Measurements from ENCODE around the gene GRK2. TPM values are rescaled to one million over a fixed set of nuclear protein-coding genes. Genes with fewer than 3 reads are reported as not detected.
A peak's percentile ranks its signal among the peaks of the same experiment; 100 is the strongest.

GRK2 gene
- total RNA-seq, 1 donor from 2014 or later, result 56.8 TPM

DNA sequence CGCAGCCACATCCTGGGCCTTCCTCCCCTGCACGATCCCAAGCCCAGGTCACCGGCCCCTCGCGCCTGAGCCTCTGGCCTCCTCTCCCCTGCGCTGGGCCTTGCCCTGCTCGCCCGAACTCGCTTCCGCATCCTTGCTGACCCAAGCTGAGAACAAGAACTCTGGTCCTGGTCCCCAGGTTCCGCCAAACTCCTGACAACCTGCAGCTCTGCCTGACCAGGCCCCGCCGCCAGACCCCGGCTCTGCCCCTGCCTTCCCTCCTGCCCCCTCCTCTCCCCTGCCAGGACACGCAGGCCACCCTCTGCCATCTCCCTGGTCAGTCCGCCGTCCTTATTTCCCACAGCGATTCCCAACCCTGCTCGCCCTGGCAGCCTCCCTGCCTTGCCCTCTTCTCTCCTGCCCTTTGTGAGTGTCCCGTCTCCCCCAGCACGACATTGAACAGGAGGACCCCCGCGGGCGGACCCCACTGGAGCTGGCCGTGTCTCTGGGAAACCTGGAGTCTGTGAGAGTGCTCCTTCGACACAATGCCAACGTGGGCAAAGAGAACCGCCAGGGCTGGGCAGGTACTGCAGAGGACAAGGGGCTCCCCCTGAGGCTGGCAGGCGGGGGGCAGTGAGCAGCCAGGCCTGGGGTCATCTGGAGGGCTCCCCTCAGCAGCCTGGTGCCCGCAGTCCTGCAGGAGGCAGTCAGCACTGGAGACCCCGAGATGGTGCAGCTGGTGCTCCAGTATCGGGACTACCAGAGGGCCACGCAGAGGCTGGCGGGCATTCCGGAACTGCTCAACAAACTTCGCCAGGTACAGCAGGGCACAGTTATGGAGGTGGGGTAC lies 23.6 kb downstream of the GRK2 start:
- intact Hi-C loops (cut with micrococcal nuclease), result no loop called here
- DNase-seq (peak; percentile 54), ATAC-seq (peak; percentile 5)

- intact Hi-C loops (cut with micrococcal nuclease), result no loop called here
- DNase-seq (peak; percentile 65), ATAC-seq (no peak)
Measured at GRCh38 chr11:67290801-67291200, 24.5 kb downstream of the GRK2 start.

DNA sequence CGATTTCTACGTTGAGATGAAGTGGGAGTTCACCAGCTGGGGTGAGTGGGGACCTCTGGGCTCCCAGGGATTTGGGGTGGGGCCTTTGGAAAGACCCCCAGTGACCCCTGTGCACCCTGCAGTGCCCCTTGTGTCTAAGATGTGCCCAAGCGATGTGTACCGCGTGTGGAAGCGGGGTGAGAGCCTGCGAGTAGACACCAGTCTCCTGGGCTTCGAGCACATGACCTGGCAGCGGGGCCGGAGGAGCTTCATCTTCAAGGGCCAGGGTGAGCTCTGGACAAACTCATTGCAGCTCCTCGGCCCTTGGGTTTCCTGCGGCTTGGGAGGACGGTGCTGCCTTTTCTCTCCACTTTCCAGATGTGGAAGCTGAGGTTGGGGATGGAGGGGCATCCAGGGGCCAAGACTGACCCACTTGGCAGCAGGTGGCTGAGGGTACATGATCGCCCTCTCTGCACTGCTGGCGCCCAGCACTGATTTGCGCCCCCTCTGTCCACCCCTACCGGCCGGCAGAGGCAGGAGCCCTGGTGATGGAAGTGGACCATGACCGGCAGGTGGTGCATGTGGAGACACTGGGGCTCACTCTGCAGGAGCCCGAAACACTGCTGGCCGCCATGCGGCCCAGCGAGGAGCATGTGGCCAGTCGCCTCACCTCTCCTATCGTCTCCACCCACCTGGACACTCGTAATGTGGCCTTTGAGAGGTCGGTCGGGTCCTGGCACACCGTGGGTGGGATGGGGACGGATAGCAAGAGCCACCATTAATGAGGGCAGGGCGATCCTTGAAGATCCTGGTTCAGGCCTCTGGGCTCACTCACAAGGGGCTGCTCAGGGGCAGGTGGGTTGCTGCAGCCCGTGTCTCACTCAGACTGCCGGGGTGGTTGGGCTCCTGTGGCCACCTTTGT lies 25.5 kb downstream of the GRK2 start:
- ATAC-seq (no peak), DNase-seq (peak; percentile 31)
- intact Hi-C loops (cut with micrococcal nuclease), result no loop called here

DNA sequence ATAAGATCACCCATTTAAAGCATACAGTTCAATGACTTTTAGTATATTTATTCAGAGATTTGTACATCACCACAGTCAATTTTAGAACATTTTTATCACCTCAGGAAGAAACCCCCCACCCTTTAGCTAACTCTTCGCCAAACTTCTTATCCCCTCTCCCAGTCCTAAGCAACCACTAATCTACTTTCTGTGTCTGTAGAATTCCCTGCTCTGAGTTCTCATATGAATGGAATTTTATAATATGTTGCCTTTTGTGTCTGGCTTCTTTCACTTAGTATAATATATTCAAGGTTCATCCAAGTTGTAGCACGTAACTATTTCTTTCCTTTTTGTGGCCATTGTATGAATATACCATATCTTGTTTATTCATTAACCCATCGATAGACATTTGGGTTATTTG lies 26.4 kb downstream of the GRK2 start:
- DNase-seq (no peak), ATAC-seq (no peak)
- intact Hi-C loops (cut with micrococcal nuclease), result no loop called here

DNA sequence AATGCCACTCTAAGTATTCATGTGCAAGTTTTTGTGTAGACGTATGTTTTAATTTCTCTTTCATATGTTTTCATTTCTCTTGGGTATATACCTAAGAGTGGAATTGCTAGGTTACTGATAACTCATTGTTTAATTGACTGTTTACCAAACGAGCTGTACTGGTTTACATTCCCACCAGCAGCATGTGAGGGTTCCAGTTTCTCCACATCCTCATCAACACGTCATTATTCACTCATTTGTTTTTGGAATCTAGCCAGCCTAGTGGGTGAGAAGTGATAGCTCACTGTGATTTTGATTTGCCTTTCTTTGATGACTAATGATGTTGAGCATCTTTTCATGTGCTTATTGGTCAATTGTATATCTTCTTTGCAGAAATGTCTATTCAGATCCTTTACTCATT lies 26.8 kb downstream of the GRK2 start:
- intact Hi-C loops (cut with micrococcal nuclease), result no loop called here
- ATAC-seq (no peak), DNase-seq (no peak)

DNA sequence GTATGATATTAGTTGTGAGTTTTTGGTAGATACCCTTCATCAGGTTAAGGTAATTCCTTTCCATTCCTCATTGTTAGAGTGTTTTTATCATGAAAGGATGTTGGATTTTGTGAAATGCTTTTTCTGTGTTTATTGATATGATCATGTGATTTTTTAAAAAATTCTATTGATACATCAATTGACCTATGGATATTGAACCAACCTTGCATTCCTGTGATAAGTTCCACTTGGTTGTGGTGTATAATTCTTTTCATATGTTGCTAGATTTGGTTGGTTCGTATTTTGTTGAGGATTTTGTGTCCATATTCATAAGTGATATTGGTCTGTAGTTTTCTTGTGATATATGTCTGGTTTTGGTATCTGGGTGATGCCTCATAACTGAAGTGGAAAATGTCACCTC lies 29.6 kb downstream of the GRK2 start:
- intact Hi-C loops (cut with micrococcal nuclease), result no loop called here
- DNase-seq (no peak), ATAC-seq (no peak)

DNA sequence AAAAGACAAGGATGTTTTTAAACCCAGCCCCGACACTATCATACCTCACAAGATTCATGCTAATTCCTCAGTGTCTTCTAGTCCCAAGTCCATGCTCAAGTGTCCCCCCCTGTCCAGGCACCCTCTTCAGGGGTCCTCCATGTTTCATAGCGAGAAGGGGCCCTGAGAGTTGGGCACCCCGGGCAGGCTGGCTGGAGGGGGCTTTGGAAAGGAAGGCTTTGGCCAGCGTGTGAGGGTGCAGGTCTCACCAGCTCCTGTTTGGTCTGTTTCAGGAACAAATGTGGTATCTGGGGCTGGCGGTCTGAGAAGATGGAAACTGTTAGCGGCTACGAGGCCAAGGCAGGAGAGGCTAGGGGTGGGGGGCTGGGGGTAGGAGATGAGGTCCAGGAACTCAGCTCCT lies 32.5 kb downstream of the GRK2 start:
- intact Hi-C loops (cut with micrococcal nuclease), result no loop called here
- ATAC-seq (no peak), DNase-seq (no peak)

DNA sequence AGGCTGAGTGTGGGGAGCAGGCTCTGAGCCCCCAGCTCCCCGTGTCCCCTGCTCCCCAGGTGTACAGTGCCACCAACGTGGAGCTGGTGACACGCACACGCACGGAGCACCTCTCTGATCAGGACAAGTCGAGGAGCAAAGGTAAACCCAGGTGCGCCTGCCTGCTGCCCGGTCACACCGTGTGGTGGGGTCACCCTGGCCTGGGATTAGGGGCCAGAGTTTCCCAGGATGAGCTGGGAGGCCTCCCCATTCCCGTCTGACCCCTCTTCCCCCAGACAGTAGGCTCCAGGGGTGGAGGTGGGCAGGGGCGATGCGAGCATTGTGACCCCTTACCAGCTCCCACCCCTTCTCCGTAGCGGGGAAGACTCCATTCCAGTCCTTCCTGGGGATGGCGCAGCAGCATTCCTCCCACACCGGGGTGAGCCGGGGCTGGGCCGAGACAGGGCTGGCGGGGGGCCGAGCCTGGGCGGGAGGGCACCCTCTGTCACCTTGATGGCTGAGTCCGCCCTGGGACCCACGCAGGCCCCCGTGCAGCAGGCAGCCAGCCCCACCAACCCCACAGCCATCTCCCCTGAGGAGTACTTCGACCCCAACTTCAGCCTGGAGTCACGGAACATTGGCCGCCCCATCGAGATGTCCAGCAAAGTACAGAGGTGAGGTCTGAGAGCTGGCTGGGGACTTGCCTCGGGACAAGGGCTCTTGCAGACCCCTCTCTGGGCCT lies 33.4 kb downstream of the GRK2 start:
- intact Hi-C loops (cut with micrococcal nuclease), result no loop called here
- peak; percentile 16 for DNase-seq
- no peak for ATAC-seq

DNA sequence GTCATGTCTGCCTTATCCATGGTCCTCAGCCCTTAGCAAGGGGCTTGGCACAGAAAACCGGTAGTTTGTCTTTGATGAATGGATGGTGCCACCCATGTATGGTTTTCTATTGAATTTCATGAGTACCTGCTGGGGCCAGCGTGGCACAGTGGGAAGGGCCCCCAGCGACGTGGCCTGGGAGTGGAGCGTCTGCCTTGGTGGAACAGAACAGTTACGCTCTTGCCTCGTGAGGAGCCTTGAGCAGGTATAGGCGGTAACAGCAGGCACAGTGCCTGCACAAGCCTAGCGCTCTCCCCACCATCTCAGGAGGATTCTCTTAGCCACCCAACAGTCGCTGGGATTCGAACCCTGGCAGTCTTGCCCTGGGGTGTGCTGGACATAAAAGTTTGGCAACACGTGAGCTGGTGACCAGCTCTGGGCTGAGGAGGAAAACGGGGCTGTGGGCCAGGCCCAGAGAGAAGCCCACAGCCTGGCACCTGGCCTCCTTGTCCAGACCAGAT lies 34.0 kb downstream of the GRK2 start:
- intact Hi-C loops (cut with micrococcal nuclease), result no loop called here
- DNase-seq (peak; percentile 11), ATAC-seq (no peak)

- DNase-seq (peak; percentile 28), ATAC-seq (no peak)
- intact Hi-C loops (cut with micrococcal nuclease), result no loop called here
Measured at GRCh38 chr11:67300756-67301312, 34.6 kb downstream of the GRK2 start.

GRCh38 chr11:67301313-67301921 lies 35.1 kb downstream of the GRK2 start:
- DNase-seq (peak; percentile 38), ATAC-seq (no peak)
- intact Hi-C loops (cut with micrococcal nuclease), result no loop called here

DNA sequence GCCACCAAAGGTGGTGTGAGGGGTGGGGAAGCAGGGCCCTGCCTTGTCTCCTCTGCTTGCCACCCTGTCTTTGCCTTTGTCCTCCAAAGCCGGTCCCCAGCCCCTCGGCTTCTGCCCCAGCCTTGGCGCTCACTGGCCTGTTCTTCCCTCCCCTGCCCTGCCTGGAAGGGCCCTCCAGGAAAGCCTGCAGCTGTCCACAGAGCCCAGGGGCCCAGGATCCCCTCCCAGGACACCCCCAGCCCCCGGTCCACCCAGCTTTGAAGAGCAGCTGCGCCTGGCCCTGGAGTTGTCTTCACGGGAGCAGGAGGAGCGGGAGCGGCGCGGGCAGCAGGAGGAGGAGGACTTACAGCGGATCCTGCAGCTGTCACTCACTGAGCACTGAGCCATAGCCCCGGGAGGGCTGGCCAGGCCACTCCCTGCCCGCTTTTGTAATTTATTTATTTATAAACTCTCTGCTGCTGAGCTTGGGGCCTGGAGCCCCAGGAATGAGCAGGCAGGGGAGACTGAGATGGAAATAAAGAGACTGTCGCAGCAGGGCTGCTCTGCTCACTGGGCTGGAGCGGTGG lies 35.8 kb downstream of the GRK2 start:
- DNase-seq (peak; percentile 76), ATAC-seq (peak; percentile 65)
- intact Hi-C loops (cut with micrococcal nuclease), result no loop called here

- peak; percentile 60 for DNase-seq
- peak; percentile 34 for ATAC-seq
- intact Hi-C loops (cut with micrococcal nuclease), result no loop called here
Measured at GRCh38 chr11:67302571-67303131, 36.4 kb downstream of the GRK2 start.

- ATAC-seq (peak; percentile 93), DNase-seq (peak; percentile 90)
- intact Hi-C loops (cut with micrococcal nuclease), result no loop called here
Measured at GRCh38 chr11:67303132-67303834, 37.0 kb downstream of the GRK2 start, which contains the start of gene SSH3. Gene SSH3, plus strand, starts transcription at chr11:67303530. Its CDS starts 96 bp downstream, at chr11:67303626.

GRCh38 chr11:67303835-67304411 lies 37.6 kb downstream of the GRK2 start:
- DNase-seq, result peak; percentile 47
- intact Hi-C loops (cut with micrococcal nuclease), result no loop called here
- ATAC-seq, result peak; percentile 32

GRCh38 chr11:67304511-67305113 lies 38.3 kb downstream of the GRK2 start:
- intact Hi-C loops (cut with micrococcal nuclease), result no loop called here
- no peak for ATAC-seq
- no peak for DNase-seq
